ENCODE results near the gene PEBP1. TPM values are rescaled to one million over a fixed set of nuclear protein-coding genes. Genes with fewer than 3 reads are reported as not detected.

Gene PEBP1
- total and polyA plus RNA-seq, 7 donors: 202 to 358 (median 270) TPM

DNA sequence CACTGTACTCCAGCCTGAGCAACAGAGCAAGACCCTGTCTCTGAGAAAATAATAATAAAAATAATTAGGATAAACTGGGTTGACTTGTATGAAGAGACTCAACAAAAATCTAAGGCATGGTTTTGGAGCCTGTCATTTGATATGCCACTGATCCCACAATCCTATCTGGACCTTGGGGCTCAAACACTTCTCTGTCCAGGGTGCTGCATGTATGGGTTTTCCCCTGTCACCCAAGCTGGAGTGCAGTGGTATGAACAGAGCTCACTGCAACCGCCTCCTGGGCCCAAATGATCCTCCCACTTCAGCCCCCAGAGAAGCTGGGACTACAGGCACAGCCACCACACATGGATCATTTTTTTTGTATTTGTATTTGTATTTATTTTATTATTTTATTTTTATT, 26.8 kb upstream of the PEBP1 start:
- TF ChIP-seq POLR2AphosphoS5 (IDR thresholded peaks at IDR 0.05) (no peak), EP300 (IDR thresholded peaks at IDR 0.05) (no peak), POLR2A (IDR thresholded peaks at IDR 0.05) (no peak)
- TF ChIP-seq, protein P1, sequence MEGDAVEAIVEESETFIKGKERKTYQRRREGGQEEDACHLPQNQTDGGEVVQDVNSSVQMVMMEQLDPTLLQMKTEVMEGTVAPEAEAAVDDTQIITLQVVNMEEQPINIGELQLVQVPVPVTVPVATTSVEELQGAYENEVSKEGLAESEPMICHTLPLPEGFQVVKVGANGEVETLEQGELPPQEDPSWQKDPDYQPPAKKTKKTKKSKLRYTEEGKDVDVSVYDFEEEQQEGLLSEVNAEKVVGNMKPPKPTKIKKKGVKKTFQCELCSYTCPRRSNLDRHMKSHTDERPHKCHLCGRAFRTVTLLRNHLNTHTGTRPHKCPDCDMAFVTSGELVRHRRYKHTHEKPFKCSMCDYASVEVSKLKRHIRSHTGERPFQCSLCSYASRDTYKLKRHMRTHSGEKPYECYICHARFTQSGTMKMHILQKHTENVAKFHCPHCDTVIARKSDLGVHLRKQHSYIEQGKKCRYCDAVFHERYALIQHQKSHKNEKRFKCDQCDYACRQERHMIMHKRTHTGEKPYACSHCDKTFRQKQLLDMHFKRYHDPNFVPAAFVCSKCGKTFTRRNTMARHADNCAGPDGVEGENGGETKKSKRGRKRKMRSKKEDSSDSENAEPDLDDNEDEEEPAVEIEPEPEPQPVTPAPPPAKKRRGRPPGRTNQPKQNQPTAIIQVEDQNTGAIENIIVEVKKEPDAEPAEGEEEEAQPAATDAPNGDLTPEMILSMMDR (IDR thresholded peaks at IDR 0.05): no peak
- DNase-seq: no peak
- Histone ChIP-seq H3K4me3 (no peak overlapping the region), H3K27me3 (no peaks in the 10 kb centered on the region), H3K9me3 (no peaks in the 10 kb centered on the region), H3K36me3 (no peaks in the 10 kb centered on the region), H3K27ac (no peak overlapping the region), H3K4me1 (peaks cover 0 to 7% (median 0%) of the 10 kb centered on the region in 4 donors)
- 91 to 98% methylated on average over 1 of the region's 1 CpG for WGBS, 2 donors
- intact Hi-C loops (cut with DNase I): no loop called here

DNA sequence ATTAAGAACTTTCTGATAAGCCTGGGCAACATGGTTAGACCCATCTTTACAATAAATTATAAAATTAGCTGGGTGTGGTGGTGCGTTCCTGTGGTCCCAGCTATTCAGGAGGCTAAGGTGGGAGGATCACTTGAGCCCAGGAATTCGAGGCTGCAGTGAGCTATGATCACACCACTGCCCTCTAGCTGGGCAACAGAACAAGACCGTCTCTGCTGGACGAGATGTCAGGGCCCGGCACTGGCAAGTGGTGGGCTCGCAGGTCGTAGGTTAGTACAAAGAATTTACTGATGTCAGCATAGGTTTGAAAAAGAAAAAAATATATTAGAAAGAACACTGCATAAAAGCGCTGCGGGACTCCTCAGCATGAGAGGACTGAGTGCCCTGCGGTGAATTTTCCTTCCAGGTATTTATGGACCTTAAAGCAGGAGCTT, 16.5 kb upstream of the PEBP1 start:
- TF ChIP-seq, protein P1 (IDR thresholded peaks at IDR 0.05): no peak
- TF ChIP-seq POLR2A (IDR thresholded peaks at IDR 0.05) (no peak), POLR2AphosphoS5 (IDR thresholded peaks at IDR 0.05) (no peak), EP300 (IDR thresholded peaks at IDR 0.05) (no peak)
- Histone ChIP-seq H3K27ac (no peak overlapping the region), H3K27me3 (no peaks in the 10 kb centered on the region), H3K4me3 (no peak overlapping the region), H3K9me3 (no peaks in the 10 kb centered on the region), H3K4me1 (peaks cover 0 to 8% (median 6%) of the 10 kb centered on the region in 4 donors), H3K36me3 (no peaks in the 10 kb centered on the region)
- intact Hi-C loops (cut with DNase I): no loop called here
- DNase-seq: no peak
- WGBS, 2 donors: 92 to 93% methylated on average over 10 of the region's 10 CpGs

DNA sequence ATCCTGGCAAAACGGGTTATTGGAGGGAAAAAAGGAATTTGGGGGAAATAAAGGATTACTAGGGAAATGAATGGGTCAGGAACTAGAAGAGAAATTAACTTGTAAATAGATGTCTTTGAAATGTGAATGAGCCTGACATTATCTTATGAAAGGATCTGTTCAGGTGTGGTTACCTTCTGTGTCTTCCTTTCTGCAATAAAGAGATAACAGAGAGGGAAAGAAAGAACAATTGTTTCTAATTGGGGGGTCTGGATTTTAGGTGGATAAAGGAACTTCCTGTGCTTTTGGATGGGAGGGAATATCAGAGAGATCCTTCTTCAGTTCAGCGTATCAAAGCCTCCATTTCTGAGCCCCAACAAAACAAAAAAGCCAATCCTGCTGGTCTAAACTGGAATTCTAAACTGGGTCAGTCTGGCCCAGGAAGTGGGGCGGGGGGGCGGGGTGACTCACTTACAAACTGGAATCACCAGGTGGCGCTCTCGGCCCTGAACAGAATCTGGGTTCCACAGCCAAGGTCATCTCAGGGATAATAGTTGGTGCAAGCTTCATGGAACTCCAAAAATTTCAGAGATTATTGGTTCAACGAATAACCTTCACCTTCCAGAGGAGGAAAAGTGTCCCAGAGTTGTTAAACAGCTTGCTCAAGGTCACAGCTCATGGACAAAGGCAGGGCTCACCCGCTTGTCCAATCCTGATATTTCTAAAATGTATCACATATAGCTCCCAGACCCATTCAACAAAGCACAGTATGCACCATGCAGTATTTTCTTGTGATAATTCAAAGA, 15.2 kb upstream of the PEBP1 start:
- Histone ChIP-seq H3K4me3 (no peak overlapping the region), H3K9me3 (no peaks in the 10 kb centered on the region), H3K4me1 (peaks cover 0 to 8% (median 6%) of the 10 kb centered on the region in 4 donors), H3K36me3 (no peaks in the 10 kb centered on the region), H3K27me3 (no peaks in the 10 kb centered on the region), H3K27ac (peak overlapping the region in 2 of 4 donors; percentile 19 to 38)
- intact Hi-C loops (cut with DNase I): loop anchor here (5.0 kb wide), 3 partner anchors 58 to 257 kb away; partner anchors contain the start of genes SUDS3 and WSB2
- TF ChIP-seq, protein P1 (IDR thresholded peaks at IDR 0.05): peak in 2 of 4 experiments; percentile 15 to 70
- TF ChIP-seq POLR2A (IDR thresholded peaks at IDR 0.05): no peak
- TF ChIP-seq POLR2AphosphoS5 (IDR thresholded peaks at IDR 0.05): no peak
- TF ChIP-seq EP300 (IDR thresholded peaks at IDR 0.05): no peak
- peak; percentile 84 for DNase-seq
- 15 to 25% methylated on average over 8 of the region's 8 CpGs for WGBS, 2 donors

DNA sequence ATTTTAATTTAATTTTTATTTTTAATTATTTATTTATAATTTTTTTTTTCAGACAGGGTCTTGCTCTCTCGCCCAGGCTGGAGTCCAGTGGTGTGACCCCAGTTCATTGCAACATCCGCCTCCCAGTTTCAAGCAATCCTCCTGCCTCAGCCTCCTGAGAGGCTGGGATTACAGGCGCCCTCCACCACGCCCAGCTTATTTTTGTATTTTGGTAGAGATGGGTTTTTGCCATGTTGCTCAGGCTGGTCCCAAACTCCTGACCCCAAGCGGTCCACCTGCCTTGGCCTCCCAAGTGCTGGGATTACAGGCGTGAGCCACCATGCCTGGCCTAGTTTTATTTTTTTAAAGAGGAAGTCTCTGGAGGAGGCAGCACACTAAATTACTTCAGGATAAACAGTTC, 13.7 kb upstream of the PEBP1 start:
- no peaks in the 10 kb centered on the region for H3K9me3 ChIP-seq
- 93 to 96% methylated on average over 6 of the region's 6 CpGs for WGBS, 2 donors
- no peak overlapping the region for H3K4me3 ChIP-seq
- H3K27me3 ChIP-seq: no peaks in the 10 kb centered on the region
- DNase-seq: no peak
- no peak for TF ChIP-seq POLR2A (IDR thresholded peaks at IDR 0.05)
- TF ChIP-seq, protein P1 (IDR thresholded peaks at IDR 0.05): no peak
- no peaks in the 10 kb centered on the region for H3K36me3 ChIP-seq
- no peak overlapping the region for H3K27ac ChIP-seq
- H3K4me1 ChIP-seq: peaks cover 0 to 8% (median 6%) of the 10 kb centered on the region in 4 donors
- intact Hi-C loops (cut with DNase I): loop anchor here (5.0 kb wide), 3 partner anchors 60 to 255 kb away; partner anchors contain the start of genes SUDS3 and WSB2

Measured in sigmoid colon (tissue), 7 donors.